Activated T-cell treated with anti-CD3 and anti-CD28 coated beads for 24 hours (primary cell): ENCODE measurements around the gene ANKRD18A.
A peak's percentile ranks its signal among the peaks of the same experiment; 100 is the strongest.

Experiments used
- DNase-seq: peaks from one replicate; pipeline ENCODE4 v3.0.0-alpha.2; 2020; ENCODE audit warnings: low read depth

Gene ANKRD18A

GRCh38 chr9:38620483-38621433 lies at the start of gene ANKRD18A:
ANKRD18A (minus strand) TSS chr9:38620596; CDS start chr9:38620285, 311 bp downstream.
- peak; percentile 74 for DNase-seq

- no peak for DNase-seq
Observed at GRCh38 chr9:38668791-38669466, 48.5 kb upstream of the ANKRD18A start.

- no peak for DNase-seq
Observed at GRCh38 chr9:38662763-38663593, 42.6 kb upstream of the ANKRD18A start.

GRCh38 chr9:38659538-38659937 lies 39.1 kb upstream of the ANKRD18A start:
- no peak for DNase-seq

GRCh38 chr9:38656896-38657295 lies 36.5 kb upstream of the ANKRD18A start:
- DNase-seq, result no peak

GRCh38 chr9:38652486-38652885 lies 32.1 kb upstream of the ANKRD18A start:
- no peak for DNase-seq

GRCh38 chr9:38652044-38652443 lies 31.6 kb upstream of the ANKRD18A start:
- no peak for DNase-seq

GRCh38 chr9:38651400-38652042 lies 31.1 kb upstream of the ANKRD18A start:
- no peak for DNase-seq

- DNase-seq, result no peak
Observed at GRCh38 chr9:38650564-38650963, 30.2 kb upstream of the ANKRD18A start.

- DNase-seq, result no peak
Observed at GRCh38 chr9:38649731-38650363, 29.5 kb upstream of the ANKRD18A start.

- DNase-seq, result no peak
Observed at GRCh38 chr9:38644601-38645000, 24.2 kb upstream of the ANKRD18A start.

GRCh38 chr9:38643815-38644173 lies 23.4 kb upstream of the ANKRD18A start:
- no peak for DNase-seq

- DNase-seq, result no peak
Observed at GRCh38 chr9:38642951-38643814, 22.8 kb upstream of the ANKRD18A start.

- no peak for DNase-seq
Observed at GRCh38 chr9:38641985-38642864, 21.8 kb upstream of the ANKRD18A start.

- no peak for DNase-seq
Observed at GRCh38 chr9:38641142-38641541, 20.7 kb upstream of the ANKRD18A start.

- no peak for DNase-seq
Observed at GRCh38 chr9:38639577-38639940, 19.2 kb upstream of the ANKRD18A start.

GRCh38 chr9:38638881-38639576 lies 18.6 kb upstream of the ANKRD18A start:
- DNase-seq, result no peak

GRCh38 chr9:38634315-38634714 lies 13.9 kb upstream of the ANKRD18A start:
- DNase-seq, result no peak

- DNase-seq, result no peak
Observed at GRCh38 chr9:38629511-38629910, 9.1 kb upstream of the ANKRD18A start.
